HG03095 (cell line): Measurements from ENCODE around the gene PHACTR3.

Source experiments
- ATAC-seq: cut with Tn5 transposase; IDR thresholded peaks from one replicate; pipeline ENCODE4 v1.9.1; 2021; ENCODE audit warnings: moderate library complexity; ENCODE audit not compliant: unreplicated experiment

PHACTR3 gene

DNA sequence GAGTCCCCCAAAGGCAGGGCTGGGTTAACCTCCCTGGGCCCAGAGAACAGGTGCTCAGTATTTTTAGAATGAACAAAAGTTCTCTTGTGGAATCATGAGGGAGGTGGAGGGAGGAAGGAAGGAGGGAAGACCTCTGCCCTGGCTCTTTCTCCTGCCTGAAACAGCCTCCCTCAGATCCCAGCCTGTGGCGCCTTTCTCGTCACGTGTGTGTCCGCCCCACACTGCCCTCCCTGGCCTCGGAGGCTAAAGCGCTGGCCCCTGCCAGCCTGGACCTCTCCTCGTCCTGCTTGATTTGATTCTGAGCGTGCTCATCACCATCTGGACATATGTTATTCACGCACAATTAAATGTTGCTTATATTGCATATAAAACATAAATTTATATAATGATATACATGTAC is 40.9 kb downstream of the PHACTR3 start:
- ATAC-seq = no peak

DNA sequence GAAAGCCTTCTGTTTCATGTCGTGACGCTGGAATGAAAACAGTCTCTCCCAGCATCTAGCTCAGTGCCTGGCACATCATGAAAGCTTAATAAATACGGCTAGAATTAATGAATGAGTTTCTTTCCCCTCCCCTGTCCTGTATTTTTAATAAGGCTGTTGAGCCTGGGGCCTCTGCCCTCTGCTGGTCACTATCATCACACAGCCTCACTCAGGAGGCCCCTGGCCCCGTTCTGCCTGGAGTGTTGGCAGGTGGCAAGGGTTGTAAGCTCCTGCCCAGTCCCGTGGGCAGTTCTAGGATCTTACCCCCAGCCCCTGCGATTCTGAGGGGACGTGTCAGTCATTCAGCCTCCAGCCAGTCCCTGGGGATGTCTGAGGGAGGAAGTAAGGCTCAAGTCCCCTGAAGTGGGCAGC is 41.4 kb downstream of the PHACTR3 start:
- ATAC-seq = no peak

DNA sequence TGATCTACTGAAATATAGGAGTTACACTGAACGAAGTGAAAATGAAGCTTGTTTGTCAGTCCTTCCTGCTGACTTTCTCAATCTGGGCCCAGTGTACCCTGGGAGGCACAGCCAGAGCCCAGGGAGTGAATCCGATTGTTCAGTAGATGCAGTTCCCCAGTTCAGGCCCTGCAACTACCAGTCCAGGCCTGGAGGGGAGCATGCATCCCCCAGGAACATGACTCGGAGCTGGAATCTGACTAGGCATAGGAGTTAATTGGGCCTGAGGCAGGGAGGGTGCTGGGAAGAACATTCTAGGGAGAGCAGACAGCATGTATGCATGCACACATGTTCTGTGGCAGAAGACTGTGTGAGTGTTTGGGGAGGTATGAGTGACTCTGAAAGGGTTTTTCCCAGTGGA is 42.1 kb downstream of the PHACTR3 start:
- no peak for ATAC-seq

DNA sequence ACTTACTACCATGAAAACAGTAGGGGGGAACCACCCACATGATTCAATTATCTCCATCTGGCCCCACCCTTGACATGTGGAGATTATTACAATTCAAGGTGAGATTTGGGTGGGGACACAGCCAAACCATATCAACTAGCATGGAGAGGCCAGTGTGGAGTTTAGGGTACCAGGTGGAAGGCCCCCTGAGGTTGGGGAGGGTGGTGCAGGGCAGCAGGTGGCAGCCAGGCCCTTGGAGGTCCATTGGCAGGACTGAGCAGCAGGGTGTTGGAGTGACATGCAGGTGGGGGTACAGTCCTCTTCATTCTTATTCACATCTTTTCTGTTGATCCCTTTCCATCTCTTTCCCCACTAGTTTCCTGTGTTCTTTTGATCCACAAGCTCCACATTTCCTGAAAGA is 42.9 kb downstream of the PHACTR3 start:
- ATAC-seq = no peak

DNA sequence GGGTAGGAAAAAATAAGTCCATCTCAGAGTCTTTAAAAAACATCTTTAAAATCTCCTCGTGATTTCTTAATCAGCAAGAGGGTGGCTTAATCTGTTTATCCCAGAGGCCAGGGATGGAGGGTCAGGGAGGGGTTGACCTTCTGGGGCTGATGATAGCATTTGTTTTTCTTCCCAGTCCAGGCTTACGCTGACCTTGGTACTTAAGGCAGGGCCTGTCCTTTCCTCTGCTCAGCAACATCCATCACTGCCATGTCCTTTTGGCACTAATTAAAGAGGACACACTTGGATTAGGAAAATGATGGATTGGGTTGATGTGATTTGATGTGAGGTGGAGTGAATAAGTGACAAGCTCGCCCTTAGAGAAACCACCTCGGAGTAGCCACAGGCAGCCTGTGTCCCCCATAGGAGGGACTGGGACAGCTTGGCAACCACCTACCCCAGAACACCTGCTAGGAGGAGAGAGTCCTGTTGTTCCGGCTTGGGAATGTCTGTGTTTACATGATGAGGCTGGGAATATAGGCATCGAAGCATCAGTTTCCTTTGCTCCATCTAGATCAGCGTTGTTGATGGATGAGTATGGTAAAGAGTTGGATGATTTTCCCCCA is 44.2 kb downstream of the PHACTR3 start:
- ATAC-seq = no peak

DNA sequence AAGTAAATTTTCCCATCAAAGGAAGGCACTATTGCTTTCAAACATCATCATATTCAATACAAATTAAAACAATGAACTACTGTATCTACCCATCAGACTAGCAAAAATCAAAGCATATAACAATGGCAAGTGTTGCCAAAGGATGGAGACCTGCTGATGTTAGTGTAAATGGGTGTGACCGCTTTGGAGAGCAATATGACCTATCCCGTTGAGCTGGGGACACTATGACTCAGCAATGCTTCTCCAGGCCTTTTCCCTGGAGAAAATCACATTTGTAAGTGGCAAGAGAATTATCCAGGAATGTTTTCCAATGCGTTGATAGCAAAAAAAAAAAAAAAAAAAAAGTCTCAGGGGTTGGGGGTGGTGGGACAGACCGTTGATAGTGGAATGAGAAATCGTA is 46.1 kb downstream of the PHACTR3 start:
- ATAC-seq = no peak

DNA sequence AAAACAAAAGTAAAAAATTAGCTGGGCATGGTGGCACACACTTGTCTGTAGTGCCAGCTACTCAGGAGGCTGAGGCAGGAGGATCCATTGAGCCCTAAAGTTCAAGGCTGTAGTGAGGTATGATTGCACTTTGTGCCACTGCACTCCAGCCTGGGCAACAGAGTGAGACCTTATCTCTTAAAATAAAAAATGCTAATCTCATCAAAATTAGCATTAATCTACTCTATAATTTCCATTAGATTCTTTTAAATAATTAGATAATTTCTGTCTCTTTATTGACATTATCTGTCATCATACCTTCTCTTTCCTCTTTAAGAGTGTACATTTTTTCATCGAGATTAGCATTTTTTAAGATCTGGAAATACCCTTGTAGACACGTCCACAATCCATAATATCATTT is 48.0 kb downstream of the PHACTR3 start:
- ATAC-seq = no peak

DNA sequence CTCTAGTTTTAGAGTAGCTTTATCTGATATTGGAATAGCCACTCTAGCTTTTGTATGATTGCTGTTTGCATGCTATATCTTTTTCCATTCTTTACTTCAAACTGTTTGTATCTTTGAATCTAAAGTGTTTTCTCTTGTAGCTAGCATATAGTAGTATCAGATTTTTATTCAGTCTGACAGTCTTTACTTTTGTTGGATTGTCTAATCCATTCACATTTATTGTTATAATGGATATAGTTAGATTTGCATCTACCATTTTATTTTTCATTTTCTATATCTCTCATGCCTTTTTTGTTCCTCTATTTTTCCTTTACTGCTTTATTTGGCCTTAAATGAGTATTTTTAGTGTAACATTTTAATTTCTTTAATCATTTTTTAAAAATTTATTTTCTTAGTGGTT is 52.1 kb downstream of the PHACTR3 start:
- ATAC-seq = no peak

DNA sequence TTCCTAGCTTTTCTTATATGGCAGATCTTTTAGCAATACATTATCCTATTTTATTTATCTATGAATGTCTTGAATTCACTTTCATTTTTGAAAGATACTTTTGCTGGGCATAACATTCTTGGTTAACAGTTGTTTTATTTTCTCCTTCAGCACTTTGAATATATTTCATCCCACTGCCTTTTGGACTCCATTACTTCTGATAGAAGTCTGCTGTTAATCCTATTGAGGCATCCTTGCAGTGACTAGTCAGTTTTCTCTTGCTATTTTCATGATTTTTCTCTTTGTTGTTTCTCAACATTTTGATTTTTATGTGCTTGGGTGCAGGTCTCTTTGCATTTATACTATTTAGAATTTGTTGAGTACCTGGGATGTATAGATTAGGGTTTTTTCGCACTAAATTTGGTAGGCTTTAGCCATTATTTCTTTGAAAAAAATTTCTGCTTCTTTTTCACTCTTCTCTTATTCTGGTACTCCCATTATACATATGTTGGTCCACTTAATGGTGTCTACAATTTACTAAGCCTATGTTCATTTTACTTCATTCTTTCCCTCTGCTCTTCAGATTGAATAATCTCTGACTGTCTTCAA is 53.2 kb downstream of the PHACTR3 start:
- no peak for ATAC-seq

DNA sequence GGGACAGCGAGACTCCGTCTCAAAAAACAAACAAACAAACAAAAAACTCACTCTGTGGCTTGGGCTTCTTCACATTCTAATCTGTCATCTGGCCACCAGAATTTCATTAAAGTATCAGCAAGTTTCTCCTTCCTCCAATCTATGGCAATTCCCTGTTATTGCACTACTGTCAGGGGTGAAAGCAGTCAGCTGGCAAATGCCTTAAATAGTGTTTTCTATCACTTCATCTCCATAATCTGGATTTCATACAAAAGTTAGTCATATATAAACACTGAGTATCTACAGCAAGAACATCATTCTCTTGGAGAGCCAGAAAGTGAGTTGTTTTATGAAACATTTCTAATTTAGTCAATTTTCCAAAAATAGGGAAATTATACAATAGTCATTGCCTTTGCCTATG is 56.1 kb downstream of the PHACTR3 start:
- ATAC-seq = no peak

DNA sequence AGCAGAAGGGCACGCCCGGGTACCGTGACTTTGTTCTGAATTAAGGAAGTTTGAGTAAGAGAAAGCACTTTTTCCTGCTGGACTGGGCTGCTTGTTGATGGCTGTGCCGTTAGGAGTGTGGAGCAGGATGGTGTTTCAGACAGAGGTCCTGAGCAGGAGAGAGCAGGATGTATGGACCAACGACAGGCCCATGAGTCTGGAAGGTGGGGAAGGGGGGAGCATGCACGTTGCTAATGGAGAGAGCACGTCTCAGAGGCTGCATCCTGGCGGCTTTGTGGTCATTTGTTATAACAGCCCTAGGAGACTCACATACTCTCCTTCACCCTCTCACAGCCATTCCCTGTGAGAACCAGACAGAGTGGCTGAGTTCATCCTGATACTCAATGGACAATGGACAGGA is 56.8 kb downstream of the PHACTR3 start:
- no peak for ATAC-seq

DNA sequence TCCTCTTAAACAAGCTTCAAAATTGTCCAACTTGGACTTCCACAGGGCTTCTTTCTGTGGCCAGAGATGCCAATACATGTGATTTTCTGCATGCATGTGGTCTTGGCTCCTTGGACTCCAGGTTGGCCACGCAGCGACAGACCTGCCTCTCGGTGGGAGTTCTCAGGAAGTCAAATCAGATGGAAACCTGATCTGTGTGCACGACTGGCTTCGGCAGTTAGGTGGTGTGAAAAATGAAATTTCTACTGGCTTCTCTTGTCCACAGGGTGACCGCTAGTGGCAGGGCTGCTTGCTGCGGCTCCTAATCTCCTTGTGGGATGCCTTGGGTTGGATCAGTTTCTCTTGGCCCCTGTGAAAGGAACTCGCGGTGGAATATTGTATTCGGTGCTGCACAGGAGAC is 57.3 kb downstream of the PHACTR3 start:
- no peak for ATAC-seq

DNA sequence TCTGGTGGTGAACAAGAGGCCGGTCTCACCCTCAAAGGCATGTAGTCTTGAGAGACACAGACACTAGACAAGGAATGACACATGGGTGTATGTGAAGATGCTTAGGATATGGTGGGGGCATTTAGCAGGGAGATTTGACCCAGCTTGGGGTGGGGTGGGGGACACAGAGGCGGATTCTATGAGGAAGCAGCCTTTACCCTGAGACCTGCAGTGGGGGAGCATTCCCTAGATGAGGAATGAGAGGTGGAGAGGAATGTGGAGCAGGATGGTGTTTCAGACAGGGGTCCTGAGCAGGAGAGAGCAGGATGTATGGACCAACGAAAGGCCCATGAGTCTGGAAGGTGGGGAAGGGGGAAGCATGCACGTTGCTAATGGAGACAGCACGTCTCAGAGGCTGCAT is 57.8 kb downstream of the PHACTR3 start:
- ATAC-seq = no peak

DNA sequence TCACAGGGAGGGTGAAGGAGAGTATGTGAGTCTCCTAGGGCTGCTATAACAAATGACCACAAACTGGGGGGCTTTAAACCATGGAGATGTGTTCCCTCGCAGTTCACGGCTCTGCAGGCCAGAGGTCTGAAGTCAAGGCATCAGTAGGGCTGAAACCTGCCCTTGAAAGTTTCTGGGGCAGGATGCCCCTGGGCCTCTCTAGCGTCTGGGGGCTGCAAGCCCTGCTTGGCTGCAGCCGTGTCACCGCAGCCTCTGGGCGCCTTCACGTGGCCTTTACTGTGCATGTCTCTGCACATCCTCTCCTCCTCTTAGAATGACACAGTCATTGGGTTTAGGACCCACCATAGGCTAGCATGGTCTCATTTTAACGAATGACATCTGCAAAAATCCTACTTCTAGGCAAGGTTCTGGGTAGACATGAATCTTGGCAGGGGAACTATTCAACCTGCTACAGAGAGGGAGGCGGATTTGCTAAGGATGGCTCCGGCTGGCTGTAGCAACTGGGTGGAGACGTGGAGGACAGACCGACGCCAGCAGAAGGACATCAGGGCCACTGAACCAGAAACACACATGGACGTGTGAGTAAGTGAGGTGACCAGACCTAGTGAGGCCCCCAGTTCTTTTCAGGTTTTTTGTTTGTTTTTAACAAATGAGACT is 58.6 kb downstream of the PHACTR3 start:
- ATAC-seq = no peak

DNA sequence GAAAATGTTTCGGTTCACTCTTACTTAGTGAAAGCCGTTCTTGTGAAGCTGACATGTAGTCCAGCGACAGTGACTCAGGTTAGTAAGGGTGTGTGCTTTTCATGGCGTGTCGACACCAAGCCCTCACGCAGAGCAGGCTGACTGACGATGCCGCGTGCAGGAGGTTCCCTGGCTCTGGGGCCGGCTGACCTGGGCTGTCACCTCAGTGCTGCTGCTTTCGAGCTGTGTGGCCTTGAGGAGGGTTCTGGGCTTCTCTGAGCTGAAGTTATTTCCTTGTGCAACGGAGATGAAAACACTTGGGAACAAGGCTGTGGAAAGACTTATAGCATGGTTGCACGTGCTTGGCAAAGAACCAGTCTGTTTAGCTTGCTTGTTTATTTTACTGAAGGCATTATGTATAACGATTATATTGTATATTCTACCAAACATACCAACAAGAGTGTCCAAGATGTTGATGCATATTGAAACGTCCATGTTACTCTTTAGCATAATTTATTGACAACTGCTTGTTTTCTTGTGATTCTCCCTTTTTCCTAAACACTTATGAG is 59.2 kb downstream of the PHACTR3 start:
- ATAC-seq = no peak

DNA sequence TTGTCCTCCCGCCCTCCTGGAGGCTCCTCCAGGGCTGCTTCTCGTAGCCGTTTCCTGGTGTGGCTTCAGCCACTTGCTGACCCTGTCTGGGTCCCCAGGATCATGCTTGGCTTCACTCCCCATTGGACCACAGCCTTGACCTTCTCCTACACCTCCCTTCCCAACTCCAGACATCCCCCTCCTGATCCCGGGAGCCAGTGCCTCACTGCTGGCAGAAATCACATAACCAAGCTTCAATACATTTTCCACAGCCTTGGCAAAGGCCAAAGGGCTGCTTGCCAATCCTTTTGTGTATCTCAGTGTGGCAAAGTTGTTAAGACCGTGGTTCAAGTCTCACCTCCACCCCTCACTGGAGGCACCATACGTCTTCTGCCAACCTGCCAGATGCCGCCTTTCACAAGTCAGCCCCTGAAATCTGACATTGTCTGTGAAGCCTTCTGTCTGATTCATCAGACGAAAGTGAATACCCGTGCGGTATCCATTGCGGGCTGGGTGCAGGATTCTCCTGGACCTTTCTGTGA is 60.1 kb downstream of the PHACTR3 start:
- ATAC-seq = no peak

DNA sequence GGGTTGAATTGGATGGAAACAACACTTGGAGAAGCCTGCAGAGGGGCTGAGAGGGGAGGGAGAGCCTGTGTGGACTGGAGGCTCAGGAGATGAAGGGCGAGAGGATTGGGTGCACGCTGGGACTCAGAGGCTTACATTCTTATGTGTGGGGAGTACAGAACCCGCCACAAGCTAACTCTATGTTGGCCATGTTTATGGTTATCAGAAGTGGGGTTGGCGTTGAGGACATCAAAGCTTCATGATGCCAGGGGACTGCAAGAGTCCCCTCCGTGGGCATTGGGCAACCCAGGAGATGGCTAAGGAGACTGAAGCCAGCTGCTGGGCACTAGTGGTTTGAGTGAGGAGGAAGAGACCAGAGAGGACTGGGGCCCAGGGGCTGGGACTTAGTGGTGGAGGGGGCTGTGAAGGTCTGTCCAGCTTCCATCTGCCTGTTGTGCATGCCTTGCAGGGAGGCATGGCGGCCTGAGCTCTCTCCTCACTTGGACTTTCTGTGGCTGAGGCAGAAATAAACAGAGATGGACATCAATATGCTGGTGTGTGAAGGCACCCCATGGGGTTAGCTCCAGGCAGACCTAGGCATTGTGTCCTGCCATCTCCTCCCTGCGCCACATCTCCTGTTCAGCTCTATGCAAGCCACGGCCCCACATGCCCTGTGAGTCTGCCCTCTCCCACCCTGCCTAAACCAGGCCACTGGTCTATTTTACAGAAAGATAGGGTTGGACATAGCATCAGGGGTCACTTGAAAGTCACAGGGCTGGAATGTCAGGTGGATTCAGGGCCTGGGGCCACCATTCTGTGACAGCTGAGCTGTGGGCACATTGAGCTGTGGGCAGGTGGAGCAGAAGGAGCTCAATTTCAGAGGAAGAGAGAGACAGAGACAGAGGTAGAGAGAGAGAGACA is 61.6 kb downstream of the PHACTR3 start:
- no peak for ATAC-seq

DNA sequence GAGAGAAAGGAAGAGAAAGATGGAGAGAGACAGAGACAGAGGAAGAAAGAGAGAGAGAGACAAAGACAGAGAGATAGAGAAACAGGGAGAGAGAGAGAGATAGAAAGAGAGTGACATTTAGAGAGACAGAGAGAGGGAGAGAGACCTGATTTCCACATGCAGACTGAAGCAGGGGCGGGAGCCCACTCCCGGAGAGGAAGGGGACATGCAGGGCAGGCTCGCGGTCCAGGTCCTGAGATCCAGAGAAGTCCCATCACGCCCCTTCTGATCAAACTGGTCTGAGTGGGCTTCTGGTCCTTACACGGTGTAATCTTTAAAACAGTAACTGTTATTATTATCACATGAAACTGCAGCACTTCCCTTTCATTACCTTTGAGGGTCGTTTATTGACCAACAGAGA is 62.2 kb downstream of the PHACTR3 start:
- ATAC-seq = no peak

DNA sequence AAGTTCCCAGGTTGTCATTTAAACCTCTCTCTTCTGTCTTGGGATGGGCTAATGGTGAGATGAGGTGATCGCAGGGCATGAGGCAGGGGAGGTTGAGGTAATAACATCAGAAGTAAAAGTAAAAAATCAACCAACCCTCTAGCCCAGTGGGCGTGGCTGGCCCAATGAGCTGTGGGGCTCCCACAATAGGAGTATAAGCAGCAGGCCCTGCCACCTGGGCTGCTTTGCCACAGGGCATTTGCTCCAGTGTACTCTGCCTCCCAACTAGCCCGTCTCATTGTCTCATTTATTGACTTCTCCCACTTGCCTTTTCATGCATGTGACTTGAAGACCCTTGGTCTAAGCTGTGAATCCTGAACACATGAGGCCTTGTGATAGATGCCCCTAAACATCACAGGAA is 62.8 kb downstream of the PHACTR3 start:
- ATAC-seq = no peak

DNA sequence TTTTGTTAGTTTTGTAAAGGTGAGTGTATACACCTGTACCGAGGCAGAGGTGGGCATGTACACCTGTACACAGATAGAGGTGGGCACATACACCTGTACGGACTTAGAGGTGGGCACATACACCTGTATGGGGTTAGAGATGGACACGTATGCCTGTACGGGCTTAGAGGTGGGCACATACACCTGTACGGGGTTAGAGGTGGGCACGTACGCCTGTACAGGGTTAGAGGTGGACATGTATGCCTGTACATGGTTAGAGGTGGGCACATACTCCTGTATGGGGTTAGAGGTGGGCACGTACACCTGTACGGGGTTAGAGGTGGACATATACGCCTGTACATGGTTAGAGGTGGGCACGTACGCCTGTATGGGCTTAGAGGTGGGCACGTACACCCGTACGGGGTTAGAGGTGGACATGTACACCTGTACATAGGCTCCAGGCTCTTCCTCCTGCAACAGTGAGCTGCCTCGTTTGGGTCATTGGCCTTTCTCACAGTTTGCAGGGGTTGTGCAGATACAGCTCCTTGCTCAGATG is 63.7 kb downstream of the PHACTR3 start:
- no peak for ATAC-seq
